HFF-Myc (cell line): ENCODE measurements around the gene NDUFS2.

Experiments
- DNase-seq: peaks from one replicate; pipeline ENCODE4 v3.0.0-alpha.2; 2011; ENCODE audit warnings: low read depth; ENCODE audit errors: extremely low read depth
- H3K4me3 ChIP-seq: replicated peaks from 2 replicates; pipeline ENCODE4 v1.5.1; 2011; ENCODE audit warnings: low read depth, mild to moderate bottlenecking, control low read depth, low read length
- CTCF ChIP-seq: IDR thresholded peaks from 2 replicates; pipeline ENCODE4 v1.5.1; 2012; ENCODE audit warnings: mild to moderate bottlenecking, low read depth, low read length, control low read depth; ENCODE audit errors: missing control alignments

Gene NDUFS2

DNA sequence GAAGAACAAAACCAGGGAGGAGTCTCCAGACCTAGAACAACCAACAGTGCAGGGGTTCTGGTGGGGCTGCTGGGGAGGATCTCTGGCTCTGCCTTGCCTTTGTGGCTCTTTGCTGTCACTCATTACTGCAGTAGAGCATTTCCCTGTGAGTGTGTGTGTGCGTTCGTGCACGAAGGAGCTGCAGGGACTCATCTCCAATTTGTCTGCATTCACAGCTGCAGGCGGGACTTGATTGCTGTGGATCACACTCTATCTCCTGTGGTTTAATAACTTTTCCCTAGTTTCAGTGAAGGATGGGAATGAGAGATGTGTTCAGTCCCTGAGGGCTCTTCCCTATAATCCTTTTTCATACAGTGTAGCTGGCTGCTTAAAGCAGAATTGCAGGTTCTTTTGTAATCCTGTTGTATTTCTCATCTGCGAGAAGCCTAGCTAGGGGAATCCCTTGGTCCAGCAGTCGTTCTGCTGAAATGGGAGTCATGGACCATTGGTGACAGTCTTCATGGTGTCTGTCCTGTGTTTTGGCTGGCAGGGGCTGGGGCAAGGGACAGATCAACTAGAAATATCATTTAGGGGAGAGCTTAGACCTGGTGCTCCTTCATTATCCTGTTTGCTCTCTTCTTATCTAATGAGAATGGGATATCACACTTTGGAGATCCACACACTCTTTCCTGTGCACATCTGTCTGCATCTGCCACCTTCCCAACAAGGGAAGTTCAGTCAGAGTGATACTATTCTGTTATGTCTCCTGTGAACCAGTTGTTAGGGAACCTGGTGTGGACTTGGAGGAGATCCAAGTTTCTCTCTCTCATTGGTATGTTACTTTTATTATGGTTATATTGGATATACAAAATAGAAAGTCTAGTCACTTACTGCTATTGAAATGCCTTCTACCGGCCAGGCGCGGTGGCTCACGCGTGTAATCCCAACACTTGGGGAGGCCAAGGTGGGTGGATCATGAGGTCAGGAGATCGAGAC lies 59.4 kb downstream of the NDUFS2 start:
- no peak overlapping the region for H3K4me3 ChIP-seq
- DNase-seq = no peak
- no peak for TF ChIP-seq CTCF
